ENCODE results near the gene PROB1. TPM values are rescaled to one million over a fixed set of nuclear protein-coding genes. Genes with fewer than 3 reads are reported as not detected.

Gene PROB1
- total and polyA plus RNA-seq, 2 of the 8 experiments (the other 6 are each of a cell fraction or from before 2014, with no cell fraction given) = 0.89 to 3.1 TPM

DNA sequence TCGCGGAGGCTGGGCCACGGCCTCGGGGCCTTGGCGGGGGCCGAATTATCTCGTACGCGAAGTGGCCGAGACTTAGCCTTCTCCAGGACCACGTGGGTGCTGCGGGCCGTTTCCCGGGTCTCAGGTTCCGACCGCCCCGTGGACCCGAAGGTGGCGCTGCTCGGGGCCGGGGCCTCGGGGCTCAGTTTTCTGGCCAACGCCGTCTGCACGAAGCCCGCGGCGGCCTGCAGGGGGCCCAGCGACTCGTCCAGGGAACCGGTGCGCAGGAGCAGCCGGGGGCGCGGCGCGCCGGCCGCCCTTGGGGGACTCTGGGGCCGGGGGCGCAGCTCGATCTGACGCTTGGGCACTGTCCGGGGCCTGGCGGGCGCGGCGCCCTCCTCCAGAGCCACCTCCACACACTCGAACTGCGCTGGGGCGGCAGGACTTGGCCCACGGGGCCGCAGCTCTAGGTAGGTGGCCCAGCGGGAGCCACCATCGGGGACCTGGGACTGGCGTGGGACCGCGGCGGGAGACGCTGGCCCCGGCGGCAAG, 716 bp downstream of the PROB1 start:
- no peak overlapping the region for H2BK5ac ChIP-seq (ENCODE audit: low read depth, low read length)
- peaks cover 14 to 34% (median 28%) of the 10 kb centered on the region in 4 experiments; a peak in 6 of 7 replicates for H3K27me3 ChIP-seq (replicated peaks in 1 of 4; ENCODE audit: control insufficient read depth in 3 of 4, extremely low read depth in 1 of 4, insufficient read depth in 3 of 4, low read length in 3 of 4)
- no peak overlapping the region for H2BK15ac ChIP-seq (ENCODE audit: low read length)
- FAIRE-seq (no peak), DNase-seq (ENCODE audit: low read depth in 1 of 2, low spot score in 2 of 2) (peak in 1 of 2 experiments; percentile 85)
- no peak overlapping the region for H3K23ac ChIP-seq (ENCODE audit: insufficient read length)
- H2BK20ac ChIP-seq (ENCODE audit: low read length) = no peak overlapping the region
- H3K79me2 ChIP-seq (ENCODE audit: control insufficient read depth in 1 of 2, insufficient read depth in 2 of 2, low read length in 2 of 2) = no peaks in the 10 kb centered on the region
- H4K20me1 ChIP-seq (replicated peaks in 1 of 2; ENCODE audit: control insufficient read depth in 1 of 2, insufficient read depth in 2 of 2, low read length in 2 of 2) = peaks cover 0 to 3% of the 10 kb centered on the region in 2 experiments
- peaks cover 27% of the 10 kb centered on the region; the same call in 1 of the 2 replicates for H3K23me2 ChIP-seq (ENCODE audit: low read depth, low read length)
- peak overlapping the region; percentile 62 for H4K91ac ChIP-seq (replicated peaks; ENCODE audit: insufficient read length, low read length)
- H3K9ac ChIP-seq (replicated peaks in 1 of 4; ENCODE audit: extremely low read depth in 1 of 4, low read depth in 3 of 4, low read length in 3 of 4) = peak overlapping the region in 3 of 4 experiments; percentile 32 to 37 (median 34); a peak in 5 of 7 replicates
- no peak overlapping the region for H4K5ac ChIP-seq (ENCODE audit: insufficient read length, low read depth, low read length)
- peak overlapping the region; percentile 74; the same call in 1 of the 2 replicates for H4K8ac ChIP-seq (ENCODE audit: extremely low read depth, insufficient read depth, low read length)
- H3K79me1 ChIP-seq (ENCODE audit: low read depth, low read length) = no peaks in the 10 kb centered on the region
- no peak overlapping the region for H2BK120ac ChIP-seq (replicated peaks; ENCODE audit: low read depth, low read length)
- peak overlapping the region; percentile 56; the same call in 1 of the 2 replicates for H2AFZ ChIP-seq (ENCODE audit: low read length)
- H3K9me3 ChIP-seq (ENCODE audit: insufficient read depth in 2 of 2, low read depth in 1 of 2, low read length in 1 of 2) = no peaks in the 10 kb centered on the region
- peak overlapping the region; percentile 82 to 85 for H3K4me2 ChIP-seq (ENCODE audit: insufficient read depth in 1 of 2, low read depth in 2 of 2, low read length in 2 of 2)
- ChIA-PET CTCF (ENCODE audit: partially characterized antibody) (interaction anchor here (0.6 to 1.8 kb wide), 4 partner anchors 26 to 908 kb away, joined by 3 to 4 read pairs (median 3); partner anchors contain the start of gene PAIP2), POLR2A (ENCODE audit: partially characterized antibody) (interaction anchor here (0.6 to 3.9 kb wide), 10 partner anchors 8 to 114 kb away, joined by 3 to 25 read pairs (median 4); partner anchors contain the start of gene MATR3)
- peak overlapping the region; percentile 42 to 68 (median 54) for H3K4me3 ChIP-seq (ENCODE audit: extremely low read depth in 1 of 4, insufficient read depth in 2 of 4, low read depth in 3 of 4, low read length in 4 of 4)
- no peak overlapping the region for H3K4ac ChIP-seq (replicated peaks; ENCODE audit: insufficient read length, low read depth, low read length)
- H3K18ac ChIP-seq (ENCODE audit: extremely low read depth, low read length) = peak overlapping the region; percentile 71
- H3K56ac ChIP-seq (replicated peaks; ENCODE audit: insufficient read length, low read depth, low read length) = no peak overlapping the region
- 6% methylated on average over 59 of the region's 62 CpGs; no CpG with 5 or more reads in 1 of the 2 experiments for WGBS, 2 experiments (ENCODE audit: extremely low coverage in 1 of 2, insufficient coverage in 1 of 2, insufficient read length in 1 of 2, insufficient replicate concordance in 2 of 2, low coverage in 1 of 2, low lambda C conversion rate in 2 of 2, missing lambda C conversion rate in 1 of 2)
- H3K27ac ChIP-seq (ENCODE audit: low read depth, low read length) = no peak overlapping the region
- H3K14ac ChIP-seq (ENCODE audit: insufficient read length) = no peak overlapping the region
- H3K36me3 ChIP-seq (ENCODE audit: control insufficient read depth in 2 of 4, insufficient read depth in 4 of 4, low read length in 3 of 4) = no peaks in the 10 kb centered on the region
- H3K4me1 ChIP-seq (replicated peaks in 1 of 4; ENCODE audit: control insufficient read depth in 3 of 4, insufficient read depth in 4 of 4, low read length in 3 of 4) = peaks cover 0 to 29% (median 15%) of the 10 kb centered on the region in 4 experiments; a peak in 6 of 7 replicates
- no peak overlapping the region for H2BK12ac ChIP-seq (ENCODE audit: low read depth, low read length)
- H2AK5ac ChIP-seq (ENCODE audit: low read depth, low read length) = no peak overlapping the region
- 0 out of 2 replicates have a peak, but pooled peaks have one; percentile 23 for TF ChIP-seq NRF1 (IDR thresholded peaks at IDR 0.05; ENCODE audit: low read depth, low read length)
- TF ChIP-seq CBX8 (IDR thresholded peaks at IDR 0.05; ENCODE audit: borderline replicate concordance, low read depth, low read length) = no peak
- TF ChIP-seq POU5F1 (IDR thresholded peaks at IDR 0.05; ENCODE audit: low read depth, low read length) = no peak
- no peak for TF ChIP-seq TEAD4 (IDR thresholded peaks at IDR 0.05; ENCODE audit: low read depth, low read length)
- peak; percentile 6 for TF ChIP-seq RNF2 (IDR thresholded peaks at IDR 0.05; ENCODE audit: borderline replicate concordance, low read depth, low read length, missing control alignments, poor library complexity, severe bottlenecking)
- no peak for TF ChIP-seq CEBPB (IDR thresholded peaks at IDR 0.05; ENCODE audit: low read depth, low read length)
- no peak for TF ChIP-seq PHF8 (conservative IDR thresholded peaks at IDR 0.05; ENCODE audit: low read depth, low read length)
- no peak for TF ChIP-seq SIRT6 (IDR thresholded peaks at IDR 0.05; ENCODE audit: low read length)
- peak; percentile 23 for TF ChIP-seq KDM4A (IDR thresholded peaks at IDR 0.05; ENCODE audit: low read depth, low read length, severe bottlenecking)
- no peak for TF ChIP-seq TAF1 (IDR thresholded peaks at IDR 0.05; ENCODE audit: low read depth, low read length)
- TF ChIP-seq KDM5A (IDR thresholded peaks at IDR 0.05; ENCODE audit: low read length) = no peak
- no peak for TF ChIP-seq RFX5 (IDR thresholded peaks at IDR 0.05; ENCODE audit: borderline replicate concordance, low read depth, low read length)
- no peak for TF ChIP-seq CBX5 (IDR thresholded peaks at IDR 0.05; ENCODE audit: low read depth, low read length)
